DND-41 (cell line): ENCODE results near the gene CNBP.
"Not testable (repeated sequence)": the region's sequence is repeated elsewhere in the genome, so short reads cannot be mapped to it uniquely, and the experiment has no call there.

Experiments used
- ATAC-seq: fragments of 200-7000 bp; cut with Tn5 transposase; 3 replicates; pipeline ENCODE4 v1.9.1; 2021; ENCODE audit warnings: low read depth; ENCODE audit not compliant: insufficient read depth
- DNase-seq: peaks from one replicate; pipeline ENCODE4 v3.0.0-alpha.2; 2020
- H2AFZ ChIP-seq: 2 replicates; pipeline ENCODE4 v1.6.0; 2012; ENCODE audit warnings: low read depth, low read length
- H3K27ac ChIP-seq: 2 replicates; pipeline ENCODE4 v1.5.1; 2012; ENCODE audit warnings: low read length, inconsistent platforms
- H3K27me3 ChIP-seq: fragments of 200-600 bp; sonication (generic); 2 replicates; pipeline ENCODE4 v1.6.0; 2012; ENCODE audit warnings: low read length, mild to moderate bottlenecking, inconsistent platforms; ENCODE audit not compliant: insufficient read depth, poor library complexity
- H3K36me3 ChIP-seq: 2 replicates; pipeline ENCODE4 v1.5.1; 2012; ENCODE audit warnings: low read length, inconsistent platforms; ENCODE audit not compliant: insufficient read depth
- H3K4me1 ChIP-seq: 2 replicates; pipeline ENCODE4 v1.5.1; 2012; ENCODE audit warnings: mild to moderate bottlenecking, low read length; ENCODE audit not compliant: insufficient read depth
- H3K4me2 ChIP-seq: 2 replicates; pipeline ENCODE4 v1.6.0; 2012; ENCODE audit warnings: mild to moderate bottlenecking, moderate library complexity, low read length, inconsistent platforms; ENCODE audit not compliant: insufficient read depth
- H3K4me3 ChIP-seq, 2 experiments: fragments of 200-600 bp in 1 of 2; shearing (Covaris generic) in 1 of 2; 2 replicates each; pipeline ENCODE4 v1.5.1; 2012 to 2016; ENCODE audit warnings: inconsistent platforms in 2 of 2, low read length in 2 of 2, mild to moderate bottlenecking in 2 of 2, low read depth in 1 of 2, moderate library complexity in 1 of 2
- H3K79me2 ChIP-seq: 2 replicates; pipeline ENCODE4 v1.6.0; 2012; ENCODE audit warnings: low read length, inconsistent platforms; ENCODE audit not compliant: insufficient read depth
- H3K9ac ChIP-seq: 2 replicates; pipeline ENCODE4 v1.6.0; 2012; ENCODE audit warnings: low read depth, mild to moderate bottlenecking, inconsistent platforms, low read length, moderate library complexity
- H3K9me3 ChIP-seq: 2 replicates; pipeline ENCODE4 v1.5.1; 2012; ENCODE audit warnings: low read length, moderate library complexity, mild to moderate bottlenecking, inconsistent platforms; ENCODE audit not compliant: insufficient read depth, severe bottlenecking
- H4K20me1 ChIP-seq: 2 replicates; pipeline ENCODE4 v1.6.0; 2012; ENCODE audit warnings: low read length; ENCODE audit not compliant: insufficient read depth
- EZH2 ChIP-seq: IDR thresholded peaks from 3 replicates; pipeline ENCODE4 v1.6.1; 2012; ENCODE audit warnings: borderline replicate concordance, low read depth, mild to moderate bottlenecking, moderate library complexity, low read length, inconsistent platforms; ENCODE audit not compliant: severe bottlenecking
- TF ChIP-seq, protein P1 (sequence below): IDR thresholded peaks from 2 replicates; pipeline ENCODE4 v1.5.1; 2012; ENCODE audit warnings: borderline replicate concordance, low read length, moderate library complexity, mild to moderate bottlenecking; ENCODE audit not compliant: poor library complexity, severe bottlenecking; ENCODE audit errors: extremely low read depth

Gene CNBP

GRCh38 chr3:129228891-129229585 lies 45.3 kb upstream of the CNBP start:
- H3K79me2 ChIP-seq, result no peaks in the 10 kb centered on the region
- no peak overlapping the region for H3K4me2 ChIP-seq
- TF ChIP-seq, protein P1, sequence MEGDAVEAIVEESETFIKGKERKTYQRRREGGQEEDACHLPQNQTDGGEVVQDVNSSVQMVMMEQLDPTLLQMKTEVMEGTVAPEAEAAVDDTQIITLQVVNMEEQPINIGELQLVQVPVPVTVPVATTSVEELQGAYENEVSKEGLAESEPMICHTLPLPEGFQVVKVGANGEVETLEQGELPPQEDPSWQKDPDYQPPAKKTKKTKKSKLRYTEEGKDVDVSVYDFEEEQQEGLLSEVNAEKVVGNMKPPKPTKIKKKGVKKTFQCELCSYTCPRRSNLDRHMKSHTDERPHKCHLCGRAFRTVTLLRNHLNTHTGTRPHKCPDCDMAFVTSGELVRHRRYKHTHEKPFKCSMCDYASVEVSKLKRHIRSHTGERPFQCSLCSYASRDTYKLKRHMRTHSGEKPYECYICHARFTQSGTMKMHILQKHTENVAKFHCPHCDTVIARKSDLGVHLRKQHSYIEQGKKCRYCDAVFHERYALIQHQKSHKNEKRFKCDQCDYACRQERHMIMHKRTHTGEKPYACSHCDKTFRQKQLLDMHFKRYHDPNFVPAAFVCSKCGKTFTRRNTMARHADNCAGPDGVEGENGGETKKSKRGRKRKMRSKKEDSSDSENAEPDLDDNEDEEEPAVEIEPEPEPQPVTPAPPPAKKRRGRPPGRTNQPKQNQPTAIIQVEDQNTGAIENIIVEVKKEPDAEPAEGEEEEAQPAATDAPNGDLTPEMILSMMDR, result peak; percentile 19
- TF ChIP-seq EZH2, result no peak
- ATAC-seq (peak; percentile 57), DNase-seq (no peak)
- peaks cover 5% of the 10 kb centered on the region; the same call in 1 of the 2 replicates for H3K4me1 ChIP-seq
- H3K27me3 ChIP-seq, result no peaks in the 10 kb centered on the region
- H3K36me3 ChIP-seq, result no peaks in the 10 kb centered on the region
- no peaks in the 10 kb centered on the region for H3K9me3 ChIP-seq
- H3K27ac ChIP-seq, result no peak overlapping the region
- no peaks in the 10 kb centered on the region for H4K20me1 ChIP-seq
- no peak overlapping the region for H2AFZ ChIP-seq
- no peak overlapping the region for H3K9ac ChIP-seq
- H3K4me3 ChIP-seq, result no peak overlapping the region

DNA sequence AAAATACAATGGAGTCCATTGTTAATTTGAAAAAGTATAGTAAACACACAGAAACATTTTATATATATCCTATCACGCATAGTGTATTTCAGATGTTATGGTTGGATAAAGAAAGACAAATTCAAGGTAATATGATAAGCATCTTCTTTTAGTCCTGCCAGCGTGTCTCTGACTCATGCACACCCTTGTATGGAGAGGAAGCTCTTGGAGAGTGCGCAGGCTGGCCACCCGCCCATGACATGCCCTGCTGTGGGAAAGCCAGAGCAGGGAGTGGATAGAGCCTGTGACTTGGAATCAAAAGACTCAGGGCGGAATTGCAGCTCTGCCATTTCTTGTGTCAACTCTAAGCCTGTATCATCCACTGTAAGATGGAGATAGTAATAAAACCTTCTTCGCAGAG lies 42.7 kb upstream of the CNBP start:
- no peak overlapping the region for H3K4me3 ChIP-seq
- peaks cover 5% of the 10 kb centered on the region; the same call in 1 of the 2 replicates for H3K4me1 ChIP-seq
- no peaks in the 10 kb centered on the region for H4K20me1 ChIP-seq
- H3K79me2 ChIP-seq, result no peaks in the 10 kb centered on the region
- H2AFZ ChIP-seq, result no peak overlapping the region
- H3K27ac ChIP-seq, result no peak overlapping the region
- ATAC-seq (no peak), DNase-seq (no peak)
- H3K36me3 ChIP-seq, result no peaks in the 10 kb centered on the region
- no peaks in the 10 kb centered on the region for H3K27me3 ChIP-seq
- no peak overlapping the region for H3K4me2 ChIP-seq
- H3K9me3 ChIP-seq, result no peaks in the 10 kb centered on the region
- TF ChIP-seq, protein P1, result no peak
- TF ChIP-seq EZH2, result no peak
- no peak overlapping the region for H3K9ac ChIP-seq

DNA sequence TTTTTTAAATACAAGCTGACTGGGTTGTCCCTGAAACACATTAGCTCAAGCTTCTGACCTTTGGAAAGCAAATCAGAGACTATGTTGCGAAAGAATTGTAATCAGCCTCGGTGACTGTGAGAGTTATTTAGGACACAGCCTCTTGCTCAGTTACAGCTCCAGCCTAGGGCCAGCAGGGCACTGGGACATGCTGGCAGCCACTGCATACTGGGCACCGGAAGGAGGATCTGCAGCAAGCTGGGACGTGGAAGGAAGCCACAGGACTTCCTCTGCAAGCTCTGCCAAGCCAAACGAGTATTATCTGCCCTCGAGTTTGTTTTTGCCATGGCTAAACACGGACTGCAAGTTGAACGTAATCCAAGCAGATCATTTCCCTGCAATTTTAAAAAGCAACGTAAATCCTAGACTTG lies 41.3 kb upstream of the CNBP start:
- Histone ChIP-seq H3K9ac (no peak overlapping the region), H4K20me1 (no peaks in the 10 kb centered on the region), H3K27me3 (no peaks in the 10 kb centered on the region), H3K27ac (no peak overlapping the region), H3K36me3 (no peaks in the 10 kb centered on the region), H3K4me3 (no peak overlapping the region), H3K9me3 (no peaks in the 10 kb centered on the region), H3K4me2 (peak overlapping the region; percentile 28; the same call in 1 of the 2 replicates), H2AFZ (peak overlapping the region; percentile 34; the same call in 1 of the 2 replicates), H3K79me2 (no peaks in the 10 kb centered on the region), H3K4me1 (peaks cover 5% of the 10 kb centered on the region; the same call in 1 of the 2 replicates)
- ATAC-seq (0 out of 3 replicates have a peak, but pooled peaks have one; percentile 39), DNase-seq (no peak)
- TF ChIP-seq, protein P1, result no peak

GRCh38 chr3:129224387-129224786 lies 40.7 kb upstream of the CNBP start:
- not testable (repeated sequence) for H3K4me2 ChIP-seq, H3K27me3 ChIP-seq, ATAC-seq, DNase-seq, H2AFZ ChIP-seq, H3K9ac ChIP-seq, H3K36me3 ChIP-seq, H3K9me3 ChIP-seq, H4K20me1 ChIP-seq, H3K4me1 ChIP-seq, H3K27ac ChIP-seq, H3K4me3 ChIP-seq, H3K79me2 ChIP-seq
